DMS53 (cell line): ENCODE measurements around the gene P2RX2.

Source experiments
- DNase-seq: peaks from one replicate; lab custom pipeline; 2025; lab: John Stamatoyannopoulos, UW

P2RX2 gene

DNA sequence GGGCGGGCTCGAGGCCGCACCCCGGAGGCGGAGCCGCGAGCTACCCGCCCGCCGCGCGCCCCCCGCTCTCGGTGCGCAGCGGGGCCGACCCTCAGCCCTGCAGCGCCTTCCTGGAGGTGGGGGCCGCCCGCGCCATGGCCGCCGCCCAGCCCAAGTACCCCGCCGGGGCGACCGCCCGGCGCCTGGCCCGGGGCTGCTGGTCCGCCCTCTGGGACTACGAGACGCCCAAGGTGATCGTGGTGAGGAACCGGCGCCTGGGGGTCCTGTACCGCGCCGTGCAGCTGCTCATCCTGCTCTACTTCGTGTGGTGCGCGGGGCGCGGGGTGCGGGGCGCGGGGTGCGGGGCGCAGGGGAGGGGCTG is at the start of gene P2RX2:
Gene P2RX2 (plus strand): TSS at position 94 of the 361 bp plus-strand sequence. CDS start 41 bp downstream, at position 135.
- peak; percentile 47 for DNase-seq

DNA sequence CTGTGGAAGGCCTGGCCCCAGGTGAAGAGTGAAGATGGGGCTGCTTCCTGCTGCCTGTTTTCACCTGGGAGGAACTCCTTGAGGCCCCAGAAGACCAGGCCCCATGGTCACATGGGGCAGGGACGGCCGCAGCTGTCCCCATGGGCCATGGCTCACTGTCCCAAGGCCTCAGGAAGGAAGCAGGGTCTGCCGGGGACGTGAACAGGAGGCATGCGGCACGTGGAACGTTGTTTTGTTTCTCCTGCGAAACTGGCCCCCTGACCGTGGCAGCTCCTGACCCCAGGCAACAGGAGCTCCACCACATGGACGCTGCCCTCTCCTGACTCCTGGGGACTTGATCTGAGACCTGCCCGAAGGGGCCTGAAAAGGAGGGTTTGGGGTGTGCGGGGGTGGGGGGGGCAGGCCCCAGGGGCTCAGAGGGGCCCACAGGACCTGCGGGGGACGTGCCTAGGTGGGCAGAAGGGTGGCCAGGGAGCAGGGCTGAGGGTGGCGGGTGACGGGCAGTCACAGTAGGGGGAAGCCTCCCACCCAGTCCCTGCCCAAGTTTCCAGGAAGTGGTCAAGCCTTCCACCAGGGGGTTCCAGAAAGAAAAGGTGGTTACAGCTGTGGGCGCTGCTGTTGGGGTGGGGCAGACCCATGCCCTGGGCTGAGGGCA is 49.6 kb upstream of the P2RX2 start:
- no peak for DNase-seq

DNA sequence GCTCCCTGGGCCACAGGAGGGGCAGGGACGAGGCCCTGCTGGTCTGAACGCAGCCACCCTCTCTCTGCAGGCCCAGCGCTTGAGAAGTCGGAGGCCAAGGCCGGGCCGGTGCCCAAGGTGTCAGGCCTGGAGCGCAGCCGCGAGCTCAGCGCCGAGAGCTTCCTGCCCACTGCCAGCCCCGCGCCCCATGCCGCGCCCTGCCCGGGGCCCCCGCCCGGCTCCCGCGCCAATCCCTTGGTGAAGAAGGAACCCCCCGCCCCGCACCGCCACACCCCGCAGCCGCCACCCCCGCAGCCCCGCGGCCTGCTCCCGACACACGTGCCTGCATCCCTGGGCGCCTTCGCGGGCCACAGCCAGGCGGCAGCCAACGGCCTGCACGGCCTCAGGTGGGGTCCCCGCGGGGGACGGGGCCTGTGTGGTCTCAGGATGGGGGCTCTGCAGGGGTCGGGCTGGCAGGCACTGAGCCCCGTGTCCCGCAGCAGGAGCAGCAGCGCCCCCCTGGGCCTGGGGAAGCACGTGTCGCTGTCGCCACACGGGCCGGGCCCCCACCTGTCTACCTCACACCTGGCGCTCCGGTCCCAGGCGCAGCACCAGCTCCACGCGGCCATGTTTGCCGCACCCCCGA is 48.6 kb upstream of the P2RX2 start:
- DNase-seq: no peak

DNA sequence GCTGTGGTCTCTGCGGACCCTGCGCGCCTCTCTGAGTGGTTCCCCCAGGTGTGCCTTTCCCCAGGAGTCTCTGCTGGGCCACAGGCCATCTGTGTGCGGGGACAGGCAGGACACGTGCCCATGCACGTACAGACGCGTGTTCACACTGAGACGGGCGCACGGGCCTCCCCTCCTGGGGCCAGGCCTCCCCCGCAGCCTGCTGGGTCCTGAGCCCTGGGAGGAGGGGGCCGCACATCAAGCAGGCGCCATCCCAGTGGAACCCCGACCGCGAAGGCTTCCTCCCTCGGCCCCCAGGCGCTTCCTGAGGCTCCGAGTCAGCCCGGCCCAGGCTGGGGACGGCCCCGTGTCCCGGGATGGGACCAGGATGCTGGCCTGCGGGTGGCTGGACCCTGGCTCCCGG is 47.9 kb upstream of the P2RX2 start:
- no peak for DNase-seq

DNA sequence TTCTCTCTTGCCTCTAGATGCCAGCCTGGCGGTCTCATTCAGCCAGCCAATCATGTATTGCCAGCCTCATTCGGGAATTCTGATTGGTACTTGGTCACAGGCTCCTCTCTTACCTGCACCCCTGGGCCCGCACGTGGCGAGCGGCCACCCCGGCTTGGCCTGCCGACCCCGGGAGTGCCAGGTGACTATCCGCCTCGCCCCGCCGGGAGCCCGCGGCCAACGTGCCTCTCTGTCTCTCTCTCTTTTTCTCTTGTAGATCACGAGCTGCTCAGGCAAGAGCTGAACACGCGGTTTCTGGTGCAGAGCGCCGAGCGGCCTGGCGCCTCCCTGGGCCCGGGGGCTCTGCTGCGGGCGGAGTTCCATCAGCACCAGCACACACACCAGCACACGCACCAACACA is 47.5 kb upstream of the P2RX2 start:
- no peak for DNase-seq

DNA sequence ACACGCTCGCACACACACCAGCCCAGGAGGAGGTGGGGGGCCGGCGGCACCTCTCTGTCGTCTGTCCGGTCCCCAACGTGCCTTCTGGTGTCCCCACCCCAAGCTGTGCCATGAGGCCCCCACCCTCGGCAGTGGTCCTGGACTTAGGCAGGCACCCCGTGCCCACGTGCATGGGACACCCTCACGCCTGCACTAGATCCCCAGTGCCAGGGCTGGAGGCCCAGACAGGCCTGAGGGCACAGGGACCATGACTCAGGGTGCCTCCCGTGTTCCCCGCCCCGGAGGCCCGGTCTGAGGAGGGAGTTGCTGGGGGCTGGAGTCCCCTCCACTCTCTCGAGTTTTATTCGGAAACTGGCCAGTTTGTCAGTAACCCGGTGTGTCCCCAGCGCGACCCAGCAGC is 47.0 kb upstream of the P2RX2 start:
- no peak for DNase-seq

DNA sequence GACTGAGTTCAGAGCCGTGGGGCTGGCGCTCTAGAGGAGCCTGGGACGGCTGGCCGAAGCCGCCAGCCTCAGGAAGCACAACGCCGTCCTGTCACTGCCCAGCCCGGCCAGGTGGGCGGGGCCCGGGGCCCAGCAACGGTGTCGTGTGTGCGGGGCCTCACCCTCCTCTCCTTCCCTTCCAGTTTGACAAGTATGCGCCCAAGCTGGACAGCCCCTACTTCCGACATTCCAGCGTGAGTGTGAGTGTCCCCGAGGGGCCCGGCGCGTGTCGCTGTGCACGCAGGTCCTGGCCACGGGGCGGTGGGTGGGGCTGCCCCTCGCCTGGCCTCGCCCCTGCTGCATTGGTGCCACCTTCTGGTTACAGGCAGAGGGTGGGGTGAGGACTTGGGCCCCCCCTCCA is 46.5 kb upstream of the P2RX2 start:
- no peak for DNase-seq

DNA sequence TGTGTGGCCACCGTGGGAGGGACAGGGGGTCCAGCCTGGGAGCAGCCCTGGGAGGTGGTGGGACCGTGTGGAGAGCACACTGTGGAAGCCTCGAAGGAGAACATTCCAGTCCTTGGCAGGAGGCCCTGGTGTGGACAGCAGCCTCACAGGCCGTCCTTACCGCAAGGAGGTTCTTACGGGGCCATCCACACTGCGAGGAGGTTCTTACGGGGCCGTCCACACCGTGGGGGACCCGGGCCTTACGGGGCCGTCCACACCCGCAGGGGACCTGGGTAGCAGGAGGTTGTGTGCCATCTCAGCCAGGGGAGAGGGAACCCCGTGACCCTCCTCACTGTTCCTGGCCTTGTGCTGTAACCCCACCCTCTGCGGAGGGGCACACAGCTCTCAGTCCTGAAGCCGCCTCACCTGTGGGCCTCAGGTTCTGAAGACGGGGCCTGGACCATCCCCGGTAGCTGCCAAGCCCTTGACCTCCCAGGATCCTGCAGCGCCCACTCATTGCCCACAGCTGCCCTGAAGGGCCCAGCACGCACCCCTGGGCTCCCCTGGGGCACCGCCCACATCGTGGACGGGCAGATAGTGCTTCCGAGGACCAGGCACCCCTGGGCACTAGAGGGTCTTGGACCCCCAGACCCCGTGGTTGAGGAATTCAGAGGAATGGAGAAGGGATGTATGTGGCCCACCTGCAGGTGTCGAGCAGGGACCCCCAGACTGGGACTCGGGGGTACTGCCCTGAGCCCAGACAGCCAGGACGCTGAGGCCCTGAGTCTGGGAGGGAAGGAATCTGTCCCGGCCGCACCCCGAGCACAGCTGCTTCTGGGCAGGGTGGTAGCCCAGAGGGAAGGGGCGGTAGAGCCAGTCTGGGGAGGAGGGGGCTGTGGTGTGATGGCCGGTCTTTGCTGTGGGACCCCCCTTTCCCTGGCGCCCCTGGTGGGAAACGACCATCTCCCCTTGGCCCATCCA is 45.5 kb upstream of the P2RX2 start:
- no peak for DNase-seq

DNA sequence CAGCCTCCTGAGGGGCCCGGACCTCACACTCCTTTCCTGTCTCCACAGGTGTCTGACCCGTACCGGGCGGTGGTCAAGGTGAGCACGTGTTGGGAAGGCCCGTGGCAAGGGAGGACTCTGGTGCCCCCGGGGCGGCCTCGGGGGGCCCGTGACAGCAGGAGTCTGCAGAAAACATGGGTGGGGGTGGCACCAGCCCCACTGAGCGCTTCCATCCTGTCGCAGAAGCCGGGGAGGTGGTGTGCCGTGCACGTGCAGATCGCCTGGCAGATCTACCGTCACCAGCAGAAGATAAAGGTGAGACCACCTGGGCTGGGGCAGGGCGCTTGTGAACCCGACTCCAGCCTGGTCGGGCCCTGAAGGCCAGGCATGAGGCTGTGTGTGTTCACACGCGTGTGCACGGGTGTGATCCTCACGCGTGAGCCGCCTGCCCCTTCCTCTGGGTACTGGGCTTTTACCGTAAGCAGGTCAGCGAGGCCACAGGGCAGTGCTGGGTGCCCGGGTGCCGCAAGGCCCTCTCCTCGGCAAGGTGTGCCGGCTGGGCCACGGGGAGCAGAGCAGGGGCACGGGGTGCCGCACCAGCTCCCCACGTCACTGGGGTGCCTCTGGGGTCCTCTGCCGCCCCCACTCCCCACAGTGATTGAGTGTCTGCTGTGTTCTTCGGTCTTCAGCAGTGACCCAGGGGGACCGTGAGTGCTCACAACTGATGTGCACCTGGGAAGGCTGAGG is 44.1 kb upstream of the P2RX2 start:
- DNase-seq: no peak

DNA sequence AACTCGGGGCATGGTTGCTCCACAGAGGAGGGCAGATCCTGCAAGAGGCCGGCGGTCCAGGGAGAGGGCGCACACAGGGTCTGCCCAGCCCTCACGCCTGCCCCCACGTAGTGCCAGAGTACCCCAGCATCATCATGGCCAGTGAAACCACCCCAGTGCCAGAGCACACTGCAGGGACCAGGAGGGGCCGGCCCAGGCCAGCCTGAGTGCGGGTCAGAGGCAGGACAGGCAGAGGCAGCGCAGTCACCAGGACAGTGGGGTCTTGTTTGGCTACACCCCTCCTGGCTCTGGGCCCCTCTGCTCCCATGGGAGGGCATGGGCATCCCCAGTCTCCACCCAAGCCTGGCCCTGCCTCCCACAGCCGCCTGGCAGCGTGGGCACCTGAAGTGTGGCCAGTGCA is 42.9 kb upstream of the P2RX2 start:
- DNase-seq: no peak

DNA sequence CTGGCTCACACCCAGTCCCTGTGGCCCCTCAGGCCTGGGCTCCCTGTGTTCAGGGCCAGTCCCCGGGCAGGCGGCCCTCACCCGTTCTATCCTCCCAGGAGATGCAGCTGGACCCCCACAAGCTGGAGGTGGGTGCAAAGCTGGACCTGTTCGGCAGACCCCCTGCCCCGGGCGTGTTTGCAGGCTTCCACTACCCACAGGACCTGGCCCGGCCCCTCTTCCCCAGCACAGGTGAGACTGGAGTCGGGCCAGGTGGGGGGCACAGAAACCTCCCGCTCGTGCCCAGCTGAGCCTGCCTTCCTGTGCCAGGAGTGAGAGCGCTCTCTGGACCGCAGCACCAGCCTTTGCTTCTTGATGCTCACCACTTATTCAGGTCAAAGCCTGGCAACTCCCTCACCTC is 41.9 kb upstream of the P2RX2 start:
- DNase-seq: no peak

DNA sequence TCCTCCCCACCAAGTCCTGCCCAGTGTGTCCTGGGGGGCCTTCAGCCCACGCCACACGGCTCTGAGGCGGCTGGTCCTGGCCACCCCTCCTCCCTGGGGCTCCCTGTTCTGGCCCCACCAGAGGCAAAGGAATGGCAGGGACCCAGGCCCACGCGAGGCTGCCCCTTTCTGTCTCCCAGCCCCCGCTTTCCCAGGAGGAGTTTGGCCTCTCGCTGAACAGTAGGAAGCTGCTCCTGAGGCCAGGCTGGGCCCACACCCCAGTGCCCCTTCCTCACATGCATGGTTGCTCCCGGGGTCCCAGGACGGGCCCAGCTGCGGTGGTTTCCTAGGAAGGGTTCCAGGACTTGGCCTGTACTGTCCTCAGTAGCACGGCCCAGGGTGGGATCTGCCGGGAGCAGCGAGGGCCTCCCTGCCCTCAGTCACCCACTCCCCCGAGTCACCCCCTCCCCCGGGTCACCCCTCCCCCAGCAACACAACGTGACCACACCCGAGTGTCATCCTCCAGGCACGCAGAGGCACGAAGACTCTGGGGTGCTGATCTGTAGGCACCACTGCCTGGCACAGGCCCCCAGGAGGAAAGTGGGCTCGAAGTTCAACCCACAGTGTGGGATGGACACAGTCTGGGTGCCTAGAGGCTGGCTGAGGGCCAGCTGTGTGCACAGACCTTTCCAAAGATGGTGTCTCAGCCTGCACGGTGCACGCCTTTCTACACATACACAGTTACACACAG is 41.2 kb upstream of the P2RX2 start:
- DNase-seq: no peak

DNA sequence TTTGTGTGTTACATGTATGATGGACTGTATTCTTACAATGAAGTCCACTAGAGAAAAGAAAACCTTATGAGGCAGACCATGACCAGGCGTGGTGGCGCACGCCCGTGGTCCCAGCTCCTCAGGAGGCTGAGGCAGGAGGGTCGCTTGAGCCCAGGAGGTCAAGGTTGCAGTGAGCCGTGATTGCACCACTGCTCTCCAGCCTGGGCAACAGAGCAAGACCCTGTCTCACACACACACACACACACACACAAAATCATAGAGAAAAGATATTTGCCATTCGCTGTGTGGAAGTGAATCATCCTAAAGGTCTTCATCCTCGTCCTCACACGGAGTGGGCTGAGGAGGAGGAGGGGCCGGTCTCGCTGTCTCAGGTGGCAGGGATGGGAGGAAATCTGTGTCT is 40.5 kb upstream of the P2RX2 start:
- DNase-seq: no peak

DNA sequence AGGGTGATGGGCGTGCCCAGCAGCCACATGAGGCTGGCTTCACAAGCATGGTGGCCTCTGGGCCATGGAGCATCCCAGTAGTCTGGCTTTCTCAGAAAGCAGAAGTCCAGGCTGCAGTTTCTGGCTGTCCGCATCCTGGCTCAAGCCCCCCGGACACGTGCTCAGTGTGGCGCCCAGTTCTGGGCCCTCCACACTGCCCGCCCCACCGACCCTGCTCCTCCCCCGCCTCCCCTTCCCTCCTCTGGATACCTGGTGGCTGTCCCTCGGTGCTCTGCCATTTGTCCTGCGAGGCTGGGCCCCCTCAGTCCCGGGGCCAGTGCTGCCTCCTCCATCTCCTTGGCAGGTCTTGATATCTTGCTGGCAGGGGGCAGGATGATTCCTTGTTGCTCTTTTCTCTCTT is 39.8 kb upstream of the P2RX2 start:
- no peak for DNase-seq

DNA sequence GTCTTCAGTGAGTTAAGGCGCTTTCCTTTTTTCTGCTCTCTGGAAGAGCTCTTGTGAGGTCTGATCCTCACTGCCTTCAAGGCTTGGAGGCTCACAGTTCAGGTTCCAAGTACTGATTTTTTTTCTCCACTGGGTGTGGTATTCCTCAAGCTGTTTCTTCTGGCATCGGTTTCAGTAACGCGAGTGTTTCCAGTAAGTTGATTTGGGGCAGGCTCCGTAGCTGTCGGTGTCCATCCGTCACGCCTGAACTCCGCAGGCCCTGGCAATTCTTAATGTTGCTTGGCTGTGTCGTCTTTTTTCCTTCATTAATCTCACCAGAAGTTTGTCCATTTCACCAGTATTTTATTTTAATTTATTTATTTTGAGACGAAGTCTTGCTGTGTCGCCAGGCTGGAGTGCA is 38.8 kb upstream of the P2RX2 start:
- DNase-seq: no peak

DNA sequence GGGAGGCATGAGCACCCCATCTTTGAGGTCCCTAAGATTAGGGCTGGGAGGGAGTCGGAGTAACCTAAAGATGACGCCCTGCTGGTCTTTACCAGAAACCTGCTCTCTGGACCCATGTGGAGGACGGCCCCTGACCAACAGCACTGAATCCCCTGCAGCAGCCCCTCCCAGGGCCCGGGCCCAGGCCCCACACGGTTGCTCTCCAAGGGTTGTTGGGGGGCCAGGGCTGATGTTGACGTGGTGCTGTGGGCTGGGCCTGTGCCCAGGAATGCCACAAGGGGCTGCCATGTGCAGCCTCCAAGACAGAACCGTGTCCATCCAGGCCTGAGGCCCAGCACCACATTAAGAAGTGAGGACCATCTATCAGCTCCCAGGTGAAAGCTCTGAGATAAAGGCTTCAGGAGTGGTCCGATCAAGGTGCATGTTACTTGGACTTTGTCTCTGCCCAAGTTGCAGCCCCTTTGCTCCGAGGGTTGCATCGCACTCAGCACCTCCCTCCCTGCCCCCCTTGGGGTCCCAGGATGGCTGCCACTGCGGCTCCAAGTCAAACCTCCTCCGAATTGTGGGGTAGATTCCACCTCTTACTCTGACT is 37.8 kb upstream of the P2RX2 start:
- DNase-seq: no peak

DNA sequence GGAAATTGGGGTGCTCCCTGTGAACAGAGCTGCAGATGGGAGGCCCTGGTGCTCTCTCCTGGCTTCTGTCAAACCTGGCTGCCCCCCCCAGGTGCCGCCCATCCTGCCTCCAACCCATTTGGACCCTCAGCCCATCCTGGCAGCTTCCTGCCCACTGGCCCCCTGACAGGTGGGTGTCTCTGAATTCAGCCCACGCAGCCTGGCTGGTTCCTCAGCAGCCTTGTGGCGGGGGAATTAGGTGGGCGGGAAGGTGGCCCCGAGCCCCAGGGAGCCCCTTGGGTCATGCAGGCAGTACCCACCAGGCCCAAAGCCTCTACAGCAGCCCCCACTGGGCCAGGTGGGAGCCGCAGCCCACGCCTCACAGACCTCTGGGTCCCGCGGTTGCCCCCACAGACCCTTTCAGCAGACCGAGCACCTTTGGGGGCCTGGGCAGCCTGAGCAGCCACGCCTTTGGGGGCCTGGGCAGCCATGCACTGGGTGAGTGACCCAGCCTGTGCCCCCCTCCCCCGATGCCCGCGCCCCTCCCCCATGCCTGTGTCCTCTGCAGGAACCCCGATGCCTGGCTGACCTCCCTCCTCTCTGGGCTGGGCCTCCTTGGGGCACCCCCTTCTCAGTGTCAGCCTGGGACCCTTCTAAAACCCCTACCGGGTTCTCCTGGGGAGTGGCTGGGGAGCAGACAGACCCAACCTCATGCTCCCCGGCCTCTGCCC is 37.1 kb upstream of the P2RX2 start:
- DNase-seq: no peak

DNA sequence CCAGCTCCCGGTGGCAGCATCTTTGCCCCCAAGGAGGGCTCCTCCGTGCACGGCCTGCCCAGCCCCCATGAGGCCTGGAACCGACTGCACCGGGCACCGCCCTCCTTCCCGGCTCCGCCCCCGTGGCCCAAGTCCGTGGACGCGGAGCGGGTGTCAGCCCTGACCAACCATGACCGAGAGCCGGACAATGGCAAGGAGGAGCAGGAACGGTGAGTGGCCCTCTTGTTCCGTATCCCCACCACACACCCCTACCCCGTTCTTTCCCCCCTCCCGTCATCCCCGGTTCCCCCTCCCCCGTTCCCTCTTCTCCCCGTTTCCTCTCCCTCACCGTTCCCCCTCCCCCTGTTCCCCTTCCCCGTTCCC is 36.5 kb upstream of the P2RX2 start:
- no peak for DNase-seq

DNA sequence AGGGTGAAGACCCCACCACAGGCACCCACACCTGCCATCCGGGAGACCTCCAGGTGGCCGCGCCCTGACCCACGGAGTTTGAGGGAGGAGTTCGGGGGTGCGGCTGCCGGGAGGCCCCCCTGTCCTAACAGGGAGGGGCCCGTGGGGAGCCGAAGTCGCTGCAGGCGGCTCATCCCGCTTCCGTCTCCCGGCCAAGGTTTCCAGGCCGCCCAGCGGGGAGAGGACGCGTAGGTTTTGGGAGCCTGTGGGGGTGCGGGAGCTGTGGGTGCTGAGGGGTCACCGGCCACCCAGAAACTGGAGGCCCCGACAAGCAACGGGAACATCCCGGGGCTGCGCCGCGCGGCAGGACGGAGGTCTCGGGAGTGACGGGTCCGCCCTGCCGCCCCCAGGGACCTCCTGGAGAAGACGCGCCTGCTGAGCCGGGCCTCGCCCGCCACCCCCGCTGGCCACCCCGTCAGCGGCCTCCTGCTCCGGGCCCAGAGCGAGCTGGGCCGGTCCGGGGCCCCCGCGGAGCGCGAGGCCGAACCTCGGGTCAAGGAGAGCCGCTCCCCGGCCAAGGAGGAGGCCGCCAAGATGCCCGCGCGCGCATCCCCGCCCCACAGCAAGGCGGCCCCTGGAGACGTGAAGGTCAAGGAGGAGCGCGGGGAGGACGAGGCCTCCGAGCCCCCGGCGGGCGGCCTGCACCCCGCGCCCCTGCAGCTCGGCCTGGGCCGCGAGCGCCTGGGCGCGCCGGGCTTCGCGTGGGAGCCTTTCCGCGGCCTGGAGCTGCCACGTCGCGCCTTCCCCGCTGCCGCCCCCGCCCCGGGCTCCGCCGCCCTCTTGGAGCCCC is 35.8 kb upstream of the P2RX2 start:
- no peak for DNase-seq

DNA sequence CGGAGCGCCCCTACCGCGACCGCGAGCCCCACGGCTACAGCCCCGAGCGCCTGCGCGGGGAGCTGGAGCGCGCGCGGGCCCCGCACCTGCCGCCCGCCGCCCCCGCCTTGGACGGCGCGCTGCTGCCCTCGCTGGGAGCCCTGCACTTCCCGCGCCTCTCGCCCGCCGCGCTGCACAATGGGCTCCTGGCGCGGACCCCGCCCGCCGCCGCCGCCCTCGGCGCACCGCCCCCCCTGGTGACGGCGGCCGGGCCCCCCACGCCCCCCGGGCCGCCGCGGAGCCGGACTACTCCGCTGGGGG is 35.2 kb upstream of the P2RX2 start:
- no peak for DNase-seq
